ENCODE data around the gene DBP. TPM values are rescaled to one million over a fixed set of nuclear protein-coding genes. Genes with fewer than 3 reads are reported as not detected.

DBP gene
- total and polyA plus RNA-seq, 12 donors = 11.5 to 80.6 (median 53.6) TPM

DNA sequence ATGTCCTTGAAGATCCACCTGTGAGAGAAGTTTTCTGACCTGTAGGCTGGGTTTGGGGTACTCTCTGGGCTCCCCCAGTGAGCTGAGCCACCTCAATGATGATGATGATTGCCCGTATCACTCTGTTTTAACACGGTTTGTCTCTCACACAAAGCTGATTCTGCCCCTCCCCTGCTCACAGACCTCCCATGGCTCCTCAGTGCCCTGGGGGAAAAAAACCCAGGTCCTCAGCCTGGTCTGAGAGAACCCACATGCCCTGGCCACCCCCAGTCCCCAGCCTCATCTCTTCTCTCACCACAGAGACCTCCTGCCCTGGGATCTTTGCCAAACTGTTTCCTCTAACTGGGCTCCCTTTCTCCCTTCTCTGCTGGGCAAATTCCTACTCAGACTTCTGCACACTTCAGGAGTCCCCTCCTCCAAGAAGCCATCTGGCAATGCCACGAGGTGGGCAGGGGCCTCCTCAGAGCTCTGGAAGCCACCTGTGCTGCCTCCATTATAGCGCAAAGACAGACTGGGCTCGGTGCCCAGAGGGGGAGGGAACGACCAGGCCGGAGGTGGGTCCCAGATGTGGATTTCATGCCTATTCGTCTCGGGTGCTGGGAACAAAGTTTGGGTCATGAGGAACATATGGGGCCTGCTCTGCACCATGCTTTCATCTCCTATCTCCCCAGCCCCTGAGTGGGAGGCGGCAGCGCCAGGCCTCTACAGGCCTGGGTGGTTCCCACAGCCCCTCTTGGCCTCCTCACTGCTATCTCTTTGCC, 17.3 kb upstream of the DBP start:
- no peak overlapping the region for H3K27ac ChIP-seq
- WGBS, 4 donors = 45 to 62% (median 48%) methylated on average over 8 to 11 of the region's 11 CpGs
- H3K4me1 ChIP-seq (replicated peaks in 1 of 2) = no peaks in the 10 kb centered on the region
- no peaks in the 10 kb centered on the region for H3K27me3 ChIP-seq
- TF ChIP-seq CTCF (IDR thresholded peaks at IDR 0.05) (no peak), POLR2A (IDR thresholded peaks at IDR 0.05) (no peak)
- H3K36me3 ChIP-seq (replicated peaks in 1 of 2) = no peaks in the 10 kb centered on the region
- DNase-seq = no peak
- H3K9me3 ChIP-seq (replicated peaks in 1 of 3) = no peaks in the 10 kb centered on the region
- intact Hi-C loops (cut with DNase I) = no loop called here
- H3K4me3 ChIP-seq = no peak overlapping the region

GRCh38 chr19:48651683-48652048, 14.5 kb upstream of the DBP start:
- Histone ChIP-seq H3K36me3 (replicated peaks in 1 of 2) (no peaks in the 10 kb centered on the region), H3K4me3 (no peak overlapping the region), H3K27me3 (no peaks in the 10 kb centered on the region), H3K27ac (no peak overlapping the region), H3K4me1 (replicated peaks in 1 of 2) (no peaks in the 10 kb centered on the region), H3K9me3 (replicated peaks in 1 of 3) (no peaks in the 10 kb centered on the region)
- WGBS, 4 donors = 76 to 99% (median 93%) methylated on average over 2 to 5 of the region's 5 CpGs
- no peak for DNase-seq
- TF ChIP-seq CTCF (IDR thresholded peaks at IDR 0.05) (no peak), POLR2A (IDR thresholded peaks at IDR 0.05) (no peak)
- intact Hi-C loops (cut with DNase I) = no loop called here

DNA sequence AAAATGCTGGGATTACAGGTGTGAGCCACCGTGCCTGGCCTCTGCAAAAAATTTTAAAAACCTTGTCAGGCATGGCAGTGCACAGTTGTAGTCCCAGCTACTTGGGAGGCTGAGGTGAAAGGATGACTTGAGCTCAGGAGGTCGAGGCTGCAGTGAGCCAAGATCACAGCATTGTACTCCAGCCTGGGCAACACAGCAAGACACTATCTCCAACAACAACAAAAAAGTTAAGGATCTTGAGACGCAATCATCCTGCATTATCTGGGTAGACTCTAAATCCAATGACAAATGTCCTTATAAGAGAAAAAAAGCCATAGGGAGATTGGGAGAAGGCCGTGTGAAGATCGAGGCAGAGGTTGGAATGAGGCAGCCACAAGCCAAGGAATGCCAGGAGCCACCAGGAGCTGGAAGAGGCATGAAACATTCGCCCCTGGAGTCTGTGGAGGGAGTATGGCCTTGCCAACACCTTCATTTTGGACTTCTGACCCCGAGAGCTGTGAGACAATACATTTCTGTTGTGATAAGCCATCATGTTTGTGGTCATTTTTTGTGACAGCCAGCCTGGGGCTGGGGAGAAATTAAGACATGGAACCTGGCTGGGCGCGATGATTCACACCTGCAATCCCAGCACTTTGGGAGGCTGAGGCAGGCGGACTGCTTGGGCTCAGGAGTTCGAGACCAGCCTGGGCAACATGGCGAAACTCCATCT, 13.9 kb upstream of the DBP start:
- H3K9me3 ChIP-seq (replicated peaks in 1 of 3) = no peaks in the 10 kb centered on the region
- intact Hi-C loops (cut with DNase I) = no loop called here
- no peaks in the 10 kb centered on the region for H3K27me3 ChIP-seq
- no peak for DNase-seq
- no peaks in the 10 kb centered on the region for H3K36me3 ChIP-seq (replicated peaks in 1 of 2)
- WGBS, 4 donors = 84 to 93% (median 91%) methylated on average over 12 of the region's 12 CpGs
- H3K4me3 ChIP-seq = no peak overlapping the region
- no peak for TF ChIP-seq CTCF (IDR thresholded peaks at IDR 0.05)
- TF ChIP-seq POLR2A (IDR thresholded peaks at IDR 0.05) = no peak
- no peaks in the 10 kb centered on the region for H3K4me1 ChIP-seq (replicated peaks in 1 of 2)
- H3K27ac ChIP-seq = no peak overlapping the region

DNA sequence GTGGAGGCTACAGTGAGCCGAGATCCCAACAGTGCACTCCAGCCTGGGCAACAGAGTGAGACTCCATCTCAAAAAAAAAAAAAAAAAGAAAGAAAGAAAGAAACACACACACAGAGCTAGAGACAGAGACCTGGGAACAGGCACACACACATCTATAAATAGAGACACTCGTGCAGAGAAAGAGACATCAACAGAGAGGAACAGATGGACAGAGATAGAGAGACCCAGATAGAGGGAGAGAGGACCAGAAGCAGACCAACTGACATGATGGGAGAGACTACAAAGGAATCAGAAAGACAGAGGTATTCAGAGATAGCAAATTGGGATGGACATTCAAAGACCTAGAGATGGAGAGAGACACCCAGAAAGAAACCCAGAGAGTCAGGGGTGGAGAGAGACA, 11.0 kb upstream of the DBP start:
- Histone ChIP-seq H3K4me3 (no peak overlapping the region), H3K9me3 (replicated peaks in 1 of 3) (no peaks in the 10 kb centered on the region), H3K27me3 (no peaks in the 10 kb centered on the region), H3K4me1 (replicated peaks in 1 of 2) (peaks cover 11 to 13% of the 10 kb centered on the region in 2 donors), H3K27ac (no peak overlapping the region), H3K36me3 (replicated peaks in 1 of 2) (no peaks in the 10 kb centered on the region)
- WGBS, 4 donors = 64 to 75% (median 69%) methylated on average over 2 of the region's 2 CpGs
- intact Hi-C loops (cut with DNase I) = loop anchor here in 1 of 2 donors (10.0 kb wide), 1 partner anchor 197 kb away; no protein-coding TSS in a partner anchor
- no peak for DNase-seq
- no peak for TF ChIP-seq CTCF (IDR thresholded peaks at IDR 0.05)
- no peak for TF ChIP-seq POLR2A (IDR thresholded peaks at IDR 0.05)
